Left colon (tissue), 2 donors: ENCODE results near the gene UBXN4. TPM values are rescaled to one million over a fixed set of nuclear protein-coding genes. Genes with fewer than 3 reads are reported as not detected.
A peak's percentile ranks its signal among the peaks of the same experiment; 100 is the strongest.
"Not testable (repeated sequence)": the region's sequence is repeated elsewhere in the genome, so short reads cannot be mapped to it uniquely, and the experiment has no call there.

ENCODE experiments used
- ATAC-seq: fragments of 200-7000 bp; cut with Tn5 transposase; one replicate; pipeline ENCODE4 v1.9.1; 2020; ENCODE audit warnings: mild to moderate bottlenecking, moderate library complexity
- DNase-seq, 2 donors: peaks; one replicate each; pipeline ENCODE4 v3.0.0-alpha.2; 2020
- intact Hi-C, 2 donors: fragments of 100-400 bp; cut with DNase I in 1 of 2; cut with micrococcal nuclease in 1 of 2; formaldehyde crosslinking; loops; one replicate each; pipeline versions ENCODE4 v1.11.2 to v1.14.0; 2022; cut with DNase I, micrococcal nuclease
- total RNA-seq, 2 donors: library from RNA; stranded (reverse); fragmentation: NEBNext Ultra II Directional; extraction: Animal tissue kit (Norgen Biotek cat#: 25700); gene quantifications; one replicate each; pipeline ENCODE4 v1.2.1, GENCODE V29; 2021
- donor health status: DM: no; HTN: no; CAD: no.
- donor health status: DM: yes; HTN: yes; CAD: no.

UBXN4 gene
- total RNA-seq, 2 donors from 2014 or later = 103 to 107 TPM

GRCh38 chr2:135755573-135755972 is 13.9 kb downstream of the UBXN4 start:
- ATAC-seq (no peak), DNase-seq (no peak)
- intact Hi-C loops = no loop called here

GRCh38 chr2:135756692-135757091 is 15.0 kb downstream of the UBXN4 start:
- intact Hi-C loops = no loop called here
- ATAC-seq (no peak), DNase-seq (no peak)

- no peak for ATAC-seq
- no peak for DNase-seq
- intact Hi-C loops = loop anchor here in 1 of 2 donors (10.0 kb wide), 1 partner anchor 607 kb away; no protein-coding TSS in a partner anchor
Observed at GRCh38 chr2:135762022-135762421, 20.4 kb downstream of the UBXN4 start.

- intact Hi-C loops = loop anchor here in 1 of 2 donors (10.0 kb wide), 1 partner anchor 608 kb away; no protein-coding TSS in a partner anchor
- ATAC-seq (no peak), DNase-seq (no peak)
Observed at GRCh38 chr2:135762530-135762929, 20.9 kb downstream of the UBXN4 start.

GRCh38 chr2:135768863-135769262 is 27.2 kb downstream of the UBXN4 start:
- ATAC-seq (no peak), DNase-seq (no peak)
- intact Hi-C loops = loop anchor here in 1 of 2 donors (10.0 kb wide), 1 partner anchor 614 kb away; no protein-coding TSS in a partner anchor

GRCh38 chr2:135773319-135773718 is 31.7 kb downstream of the UBXN4 start:
- DNase-seq = no peak
- intact Hi-C loops = no loop called here

GRCh38 chr2:135773917-135774316 is 32.3 kb downstream of the UBXN4 start:
- intact Hi-C loops = no loop called here
- no peak for ATAC-seq

More at GRCh38 chr2:135773319-135773718, 31.7 kb downstream of the UBXN4 start:
- ATAC-seq = no peak

GRCh38 chr2:135775420-135775819 is 33.8 kb downstream of the UBXN4 start:
- intact Hi-C loops = no loop called here
- no peak for DNase-seq
- no peak for ATAC-seq

More at GRCh38 chr2:135773917-135774316, 32.3 kb downstream of the UBXN4 start:
- DNase-seq = no peak

- intact Hi-C loops = no loop called here
- no peak for ATAC-seq
- DNase-seq = no peak
Observed at GRCh38 chr2:135776367-135776766, 34.7 kb downstream of the UBXN4 start.

- intact Hi-C loops = no loop called here
- DNase-seq (no peak), ATAC-seq (no peak)
Observed at GRCh38 chr2:135782231-135782630, 40.6 kb downstream of the UBXN4 start.

- intact Hi-C loops = no loop called here
- DNase-seq (no peak), ATAC-seq (no peak)
Observed at GRCh38 chr2:135783439-135783838, 41.8 kb downstream of the UBXN4 start.

GRCh38 chr2:135785032-135785431 is 43.4 kb downstream of the UBXN4 start:
- DNase-seq = no peak
- intact Hi-C loops = no loop called here
- ATAC-seq = no peak

- intact Hi-C loops = no loop called here
- no peak for ATAC-seq
- DNase-seq = no peak
Observed at GRCh38 chr2:135786823-135787222, 45.2 kb downstream of the UBXN4 start.

GRCh38 chr2:135790423-135790822 is 48.8 kb downstream of the UBXN4 start:
- intact Hi-C loops = no loop called here
- no peak for ATAC-seq

GRCh38 chr2:135791418-135792190 is 49.9 kb downstream of the UBXN4 start:
- intact Hi-C loops = no loop called here
- DNase-seq (no peak), ATAC-seq (no peak)

More at GRCh38 chr2:135790423-135790822, 48.8 kb downstream of the UBXN4 start:
- DNase-seq = no peak

- ATAC-seq (no peak), DNase-seq (no peak)
- intact Hi-C loops = no loop called here
Observed at GRCh38 chr2:135792401-135793150, 50.9 kb downstream of the UBXN4 start.

GRCh38 chr2:135795641-135796040 is 54.0 kb downstream of the UBXN4 start:
- ATAC-seq, DNase-seq: not testable (repeated sequence)

GRCh38 chr2:135796606-135797005 is 55.0 kb downstream of the UBXN4 start:
- ATAC-seq = no peak
- intact Hi-C loops = no loop called here
- no peak for DNase-seq

More at GRCh38 chr2:135795641-135796040, 54.0 kb downstream of the UBXN4 start:
- intact Hi-C loops = not testable (repeated sequence)

- ATAC-seq = peak; percentile 95
- intact Hi-C loops = no loop called here
- peak; percentile 57 to 77 for DNase-seq
Observed at GRCh38 chr2:135797497-135798274, 56.0 kb downstream of the UBXN4 start.
